ENCODE data around the gene PSME1.

DNA sequence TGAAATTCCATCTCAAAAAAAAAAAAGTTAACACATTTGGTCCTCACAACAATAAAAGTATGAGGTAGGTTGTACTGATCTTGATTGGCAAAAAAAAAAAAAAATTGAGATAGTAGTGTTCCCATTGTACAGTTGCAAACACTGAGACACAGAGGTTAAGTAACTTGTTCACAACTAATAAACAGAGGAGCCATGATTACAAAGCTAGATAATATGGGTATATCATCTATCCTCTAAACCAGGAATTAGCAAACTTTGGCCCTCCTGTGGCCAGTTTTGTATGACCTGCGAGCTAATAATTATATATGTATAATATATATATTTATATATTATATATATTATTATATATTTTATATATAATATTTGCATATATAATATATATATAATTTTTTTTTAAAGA, 2.3 kb upstream of the PSME1 start:
- TF ChIP-seq EZH2 (IDR thresholded peaks at IDR 0.05; ENCODE audit: borderline replicate concordance, low read length), result no peak
- TF ChIP-seq, protein P1, sequence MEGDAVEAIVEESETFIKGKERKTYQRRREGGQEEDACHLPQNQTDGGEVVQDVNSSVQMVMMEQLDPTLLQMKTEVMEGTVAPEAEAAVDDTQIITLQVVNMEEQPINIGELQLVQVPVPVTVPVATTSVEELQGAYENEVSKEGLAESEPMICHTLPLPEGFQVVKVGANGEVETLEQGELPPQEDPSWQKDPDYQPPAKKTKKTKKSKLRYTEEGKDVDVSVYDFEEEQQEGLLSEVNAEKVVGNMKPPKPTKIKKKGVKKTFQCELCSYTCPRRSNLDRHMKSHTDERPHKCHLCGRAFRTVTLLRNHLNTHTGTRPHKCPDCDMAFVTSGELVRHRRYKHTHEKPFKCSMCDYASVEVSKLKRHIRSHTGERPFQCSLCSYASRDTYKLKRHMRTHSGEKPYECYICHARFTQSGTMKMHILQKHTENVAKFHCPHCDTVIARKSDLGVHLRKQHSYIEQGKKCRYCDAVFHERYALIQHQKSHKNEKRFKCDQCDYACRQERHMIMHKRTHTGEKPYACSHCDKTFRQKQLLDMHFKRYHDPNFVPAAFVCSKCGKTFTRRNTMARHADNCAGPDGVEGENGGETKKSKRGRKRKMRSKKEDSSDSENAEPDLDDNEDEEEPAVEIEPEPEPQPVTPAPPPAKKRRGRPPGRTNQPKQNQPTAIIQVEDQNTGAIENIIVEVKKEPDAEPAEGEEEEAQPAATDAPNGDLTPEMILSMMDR (conservative IDR thresholded peaks at IDR 0.05 in 1 of 2, IDR thresholded peaks at IDR 0.05 in 1 of 2; ENCODE audit: extremely low read depth in 1 of 2, insufficient read depth in 1 of 2, low read depth in 1 of 2, low read length in 2 of 2), result no peak
